GM19395 (cell line): ENCODE measurements around the gene RPLP2.
A peak's percentile ranks its signal among the peaks of the same experiment; 100 is the strongest.

Source experiments
- ATAC-seq: cut with Tn5 transposase; IDR thresholded peaks from one replicate; pipeline ENCODE4 v1.9.1; 2021; ENCODE audit warnings: mild to moderate bottlenecking, moderate library complexity; ENCODE audit not compliant: unreplicated experiment

Gene RPLP2

DNA sequence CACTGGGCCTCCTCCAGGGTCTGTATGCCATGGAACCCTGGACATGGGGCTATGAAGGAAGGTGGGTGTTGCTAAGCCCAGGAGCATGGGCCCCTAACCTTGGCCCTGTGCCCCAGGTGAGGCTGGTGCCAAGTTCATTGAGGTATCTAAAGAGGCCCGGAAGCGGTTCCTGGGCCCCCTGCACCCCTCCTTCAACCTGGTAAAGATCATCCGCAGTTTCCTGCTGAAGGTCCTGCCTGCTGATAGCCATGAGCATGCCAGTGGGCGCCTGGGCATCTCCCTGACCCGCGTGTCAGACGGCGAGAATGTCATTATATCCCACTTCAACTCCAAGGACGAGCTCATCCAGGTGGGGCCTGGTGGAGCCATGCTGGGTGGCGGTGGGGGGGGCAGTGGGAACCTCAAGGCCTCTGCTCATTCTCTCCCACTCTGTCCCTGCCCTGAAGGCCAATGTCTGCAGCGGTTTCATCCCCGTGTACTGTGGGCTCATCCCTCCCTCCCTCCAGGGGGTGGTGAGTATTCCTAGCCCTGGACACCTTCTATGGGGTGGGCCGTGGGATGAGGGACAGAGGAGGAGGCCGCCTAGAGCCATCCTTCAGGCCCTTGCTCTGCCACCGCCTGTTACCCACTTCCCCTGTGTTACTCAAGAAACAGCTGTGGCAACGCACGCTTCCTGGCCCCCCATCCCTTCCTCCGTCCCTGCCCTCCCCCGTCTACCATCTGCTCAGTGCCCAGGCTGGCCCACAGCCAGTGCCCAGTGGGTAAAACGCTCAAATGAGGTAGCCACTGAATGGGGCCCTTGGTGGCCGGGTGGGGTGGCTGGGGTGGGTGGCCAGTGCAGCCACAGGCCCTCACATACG is 12.0 kb downstream of the RPLP2 start:
- ATAC-seq: no peak

DNA sequence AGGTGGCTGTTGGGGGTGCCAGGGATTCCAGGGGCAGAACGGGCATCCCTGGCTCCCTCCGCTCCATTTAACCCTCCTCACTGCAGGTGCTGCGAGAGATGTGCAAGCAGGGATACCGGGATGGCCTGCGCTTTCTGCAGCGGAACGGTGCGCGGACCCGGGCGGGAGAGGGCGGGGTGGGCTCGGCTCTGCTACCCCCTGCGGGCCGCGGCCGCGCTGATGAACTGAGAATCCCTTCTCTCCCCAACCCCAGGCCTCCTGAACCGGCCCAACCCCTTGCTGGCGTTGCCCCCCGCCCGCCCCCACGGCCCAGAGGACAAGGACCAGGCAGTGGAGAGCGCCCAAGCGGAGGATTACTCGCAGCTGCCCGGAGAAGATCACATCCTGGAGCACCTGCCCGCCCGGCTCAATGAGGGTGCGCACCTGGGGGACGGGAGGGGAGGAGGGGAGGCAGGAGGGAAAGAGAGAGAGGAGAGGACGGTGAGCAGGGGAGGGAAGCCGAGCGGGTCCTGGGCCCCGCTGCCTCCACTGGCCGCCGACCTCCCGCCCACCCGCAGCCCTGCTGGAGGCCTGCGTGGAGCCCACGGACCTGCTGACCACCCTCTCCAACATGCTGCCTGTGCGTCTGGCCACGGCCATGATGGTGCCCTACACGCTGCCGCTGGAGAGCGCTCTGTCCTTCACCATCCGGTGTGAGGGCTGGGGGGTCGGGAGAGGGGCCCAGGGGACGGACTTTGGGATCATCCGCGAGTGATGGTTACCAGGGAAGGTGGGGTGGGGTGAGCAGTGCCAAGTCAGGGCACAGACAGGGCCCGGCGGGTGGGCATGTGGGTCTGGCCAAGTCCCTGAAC is 13.9 kb downstream of the RPLP2 start:
- ATAC-seq: no peak

DNA sequence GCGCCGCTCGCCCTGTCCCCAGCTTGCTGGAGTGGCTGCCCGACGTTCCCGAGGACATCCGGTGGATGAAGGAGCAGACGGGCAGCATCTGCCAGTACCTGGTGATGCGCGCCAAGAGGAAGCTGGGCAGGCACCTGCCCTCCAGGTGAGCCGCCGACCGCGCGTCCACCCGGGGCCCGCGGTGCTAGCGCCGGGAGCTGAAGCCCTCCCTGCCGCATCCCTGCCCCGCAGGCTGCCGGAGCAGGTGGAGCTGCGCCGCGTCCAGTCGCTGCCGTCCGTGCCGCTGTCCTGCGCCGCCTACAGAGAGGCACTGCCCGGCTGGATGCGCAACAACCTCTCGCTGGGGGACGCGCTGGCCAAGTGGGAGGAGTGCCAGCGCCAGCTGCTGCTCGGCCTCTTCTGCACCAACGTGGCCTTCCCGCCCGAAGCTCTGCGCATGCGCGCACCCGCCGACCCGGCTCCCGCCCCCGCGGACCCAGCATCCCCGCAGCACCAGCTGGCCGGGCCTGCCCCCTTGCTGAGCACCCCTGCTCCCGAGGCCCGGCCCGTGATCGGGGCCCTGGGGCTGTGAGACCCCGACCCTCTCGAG is 14.6 kb downstream of the RPLP2 start:
- no peak for ATAC-seq

DNA sequence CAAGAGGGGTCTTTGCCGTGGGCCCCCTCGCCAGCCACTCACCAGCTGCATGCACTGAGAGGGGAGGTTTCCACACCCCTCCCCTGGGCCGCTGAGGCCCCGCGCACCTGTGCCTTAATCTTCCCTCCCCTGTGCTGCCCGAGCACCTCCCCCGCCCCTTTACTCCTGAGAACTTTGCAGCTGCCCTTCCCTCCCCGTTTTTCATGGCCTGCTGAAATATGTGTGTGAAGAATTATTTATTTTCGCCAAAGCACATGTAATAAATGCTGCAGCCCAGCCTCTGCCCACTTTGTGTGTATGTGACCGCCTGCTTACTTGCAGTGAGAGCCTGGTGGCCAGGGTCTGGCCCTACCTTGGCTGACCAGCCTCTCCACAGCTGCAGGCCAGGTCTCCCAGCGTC is 15.2 kb downstream of the RPLP2 start:
- no peak for ATAC-seq

DNA sequence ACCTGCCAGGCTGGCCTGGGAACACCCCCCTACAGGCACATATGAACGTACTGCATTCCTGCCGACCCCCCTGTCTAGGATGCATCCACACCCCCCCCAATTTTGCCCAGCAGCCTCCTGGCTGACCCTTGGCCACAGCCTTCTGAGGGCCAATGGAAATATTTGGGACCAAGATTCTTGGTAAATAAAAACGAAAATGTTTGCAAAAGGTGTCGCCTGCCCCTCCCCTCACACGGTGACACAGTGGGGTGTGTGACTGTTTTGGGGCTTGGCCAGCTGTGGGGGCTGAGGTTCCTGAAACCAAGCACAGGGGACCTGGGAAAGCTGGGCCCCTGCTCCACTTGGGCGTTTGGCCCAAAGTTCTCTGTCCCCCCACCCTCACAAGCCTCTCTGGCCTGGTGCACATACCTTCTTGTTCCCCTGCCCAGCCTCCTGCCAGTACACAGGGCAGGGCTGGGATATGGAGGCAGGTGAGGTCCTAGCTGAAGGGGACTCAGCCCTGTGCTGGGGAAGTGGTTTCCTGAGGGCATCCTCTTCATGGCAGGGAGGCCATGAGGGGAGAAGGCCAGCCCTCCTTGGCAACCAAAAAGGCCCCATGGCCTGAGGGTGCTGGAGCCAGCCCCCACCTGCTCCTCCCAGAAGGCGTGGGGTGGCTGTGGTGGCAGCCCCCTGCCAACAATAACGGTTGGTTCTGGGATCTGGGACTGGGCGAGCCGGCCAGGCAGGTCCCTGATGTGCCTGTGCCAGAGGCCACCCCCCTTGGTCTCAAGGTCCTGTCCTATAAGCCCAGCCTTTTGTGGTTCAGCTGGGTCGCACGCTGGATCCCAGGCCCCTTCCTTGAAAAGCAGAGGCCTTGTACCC is 15.8 kb downstream of the RPLP2 start:
- ATAC-seq: no peak

DNA sequence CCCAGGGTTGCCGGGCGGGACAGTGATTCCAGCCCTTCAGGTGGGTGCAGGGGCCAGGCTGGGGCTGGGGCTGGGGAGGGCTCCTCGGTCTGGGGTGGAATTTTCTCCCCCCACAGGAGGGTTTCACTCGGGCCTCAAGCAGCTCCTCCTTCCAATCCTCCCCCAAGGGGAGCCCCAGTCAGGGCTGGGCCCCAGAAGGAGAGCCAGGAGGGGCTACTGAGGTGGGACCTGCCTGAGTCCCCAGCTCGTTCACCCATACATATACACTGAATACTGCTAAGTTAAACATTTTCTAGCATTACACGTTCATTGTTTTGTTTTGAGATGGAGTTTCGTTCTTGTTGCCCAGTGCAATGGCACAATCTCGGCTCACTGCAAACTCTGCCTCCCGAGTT is 16.5 kb downstream of the RPLP2 start:
- no peak for ATAC-seq

DNA sequence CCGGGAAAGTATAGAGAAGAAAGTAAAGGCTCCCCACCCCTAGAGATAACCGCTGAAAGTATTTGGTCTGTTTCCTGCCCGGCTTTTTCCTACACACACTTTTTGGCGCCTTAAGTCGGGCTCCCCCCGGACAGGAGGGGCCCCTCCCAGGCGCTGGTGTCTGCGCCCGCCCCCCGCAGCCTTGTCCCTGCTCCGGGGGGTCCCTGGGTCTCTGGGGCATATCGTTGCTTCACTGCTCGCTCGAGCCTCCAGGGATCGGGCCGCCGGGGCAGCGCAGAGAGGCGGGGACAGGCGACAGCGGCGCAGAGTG is 17.0 kb downstream of the RPLP2 start:
- ATAC-seq: peak; percentile 7

DNA sequence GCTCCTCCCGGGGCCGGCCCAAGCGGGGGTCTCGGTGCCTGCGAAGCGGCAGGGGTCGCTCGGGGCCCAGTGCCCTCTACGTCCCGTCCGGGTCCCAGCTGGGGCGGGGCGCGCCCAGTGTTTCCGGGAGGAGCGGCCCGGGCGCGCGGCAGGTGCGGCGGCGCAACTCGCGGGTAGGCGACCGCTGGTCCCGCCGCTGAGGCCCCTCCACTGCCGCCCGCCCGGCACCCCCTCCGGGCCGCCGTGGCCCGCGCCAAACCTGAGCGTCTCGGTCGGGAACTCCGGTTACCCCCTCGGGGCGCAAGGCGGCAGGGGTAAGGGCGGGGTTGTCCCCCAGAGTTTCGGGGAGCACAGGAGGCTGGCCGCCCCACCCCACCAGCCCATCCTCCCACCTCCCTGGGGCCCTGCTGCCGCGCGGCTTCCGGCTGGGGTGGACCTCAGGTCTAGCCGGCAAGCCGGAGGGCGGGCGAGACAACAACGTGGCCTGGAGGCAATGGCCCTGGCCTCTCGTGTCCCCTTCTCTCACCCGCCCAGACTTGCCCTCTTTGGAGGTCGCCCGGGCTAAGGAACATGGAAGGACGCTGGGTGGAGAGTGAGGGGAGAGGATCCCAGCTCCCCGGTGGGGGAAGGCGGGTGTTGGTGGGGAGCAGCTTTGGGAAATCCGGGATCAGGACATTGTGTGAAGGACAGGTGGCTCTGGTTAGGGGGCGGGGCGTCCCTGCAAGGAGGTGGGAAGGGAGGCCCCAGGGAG is 17.6 kb downstream of the RPLP2 start:
- peak; percentile 48 for ATAC-seq

DNA sequence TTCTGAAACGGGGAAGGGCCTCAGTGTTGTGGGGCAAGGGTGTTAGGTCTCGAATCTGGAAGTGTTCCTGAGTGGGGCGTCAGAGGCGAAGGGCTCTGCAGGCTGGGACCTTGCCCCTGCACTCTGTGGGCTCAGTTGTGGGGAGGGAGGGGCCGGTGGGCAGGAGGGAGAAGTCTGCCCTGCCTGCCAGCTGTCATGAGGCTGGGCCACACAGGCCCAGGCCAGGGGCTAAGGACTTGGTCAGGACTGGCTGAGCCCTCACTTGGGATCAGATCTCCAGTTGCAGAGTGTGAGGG is 18.1 kb downstream of the RPLP2 start, which contains the start of gene CRACR2B:
TSS of gene CRACR2B (plus strand) at position 23 of the 296 bp plus-strand sequence. CDS start 689 bp downstream, outside the sequence.
- peak; percentile 27 for ATAC-seq

DNA sequence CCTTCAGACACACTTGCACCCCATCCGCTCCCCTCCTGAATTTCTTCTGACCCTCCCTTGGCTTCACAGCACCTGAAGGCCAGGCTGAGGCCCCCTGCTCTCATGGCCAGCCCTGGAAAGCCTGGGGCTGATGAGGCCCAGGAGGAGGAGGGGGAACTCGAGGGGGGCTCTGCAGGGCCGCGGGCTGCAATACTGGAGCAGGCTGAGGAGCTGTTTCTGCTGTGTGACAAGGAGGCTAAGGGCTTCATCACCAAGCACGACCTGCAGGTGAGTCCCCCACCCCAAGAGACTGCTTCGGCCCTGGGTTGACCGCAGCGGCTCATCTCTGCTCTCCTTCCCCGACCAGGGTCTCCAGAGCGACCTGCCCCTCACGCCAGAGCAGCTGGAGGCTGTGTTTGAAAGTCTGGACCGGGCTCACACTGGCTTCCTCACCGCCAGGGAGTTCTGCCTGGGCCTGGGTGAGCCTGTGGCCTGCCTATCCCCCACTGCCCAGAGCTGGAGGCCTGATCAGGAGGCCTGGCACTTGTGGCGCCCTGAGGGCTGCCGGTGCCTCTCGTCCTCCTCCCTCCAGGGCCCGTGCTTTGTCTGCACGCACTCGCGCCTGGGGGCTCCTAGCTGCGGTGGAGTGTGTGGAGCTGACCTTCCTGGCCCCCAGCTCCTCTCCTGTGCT is 18.9 kb downstream of the RPLP2 start:
- no peak for ATAC-seq

DNA sequence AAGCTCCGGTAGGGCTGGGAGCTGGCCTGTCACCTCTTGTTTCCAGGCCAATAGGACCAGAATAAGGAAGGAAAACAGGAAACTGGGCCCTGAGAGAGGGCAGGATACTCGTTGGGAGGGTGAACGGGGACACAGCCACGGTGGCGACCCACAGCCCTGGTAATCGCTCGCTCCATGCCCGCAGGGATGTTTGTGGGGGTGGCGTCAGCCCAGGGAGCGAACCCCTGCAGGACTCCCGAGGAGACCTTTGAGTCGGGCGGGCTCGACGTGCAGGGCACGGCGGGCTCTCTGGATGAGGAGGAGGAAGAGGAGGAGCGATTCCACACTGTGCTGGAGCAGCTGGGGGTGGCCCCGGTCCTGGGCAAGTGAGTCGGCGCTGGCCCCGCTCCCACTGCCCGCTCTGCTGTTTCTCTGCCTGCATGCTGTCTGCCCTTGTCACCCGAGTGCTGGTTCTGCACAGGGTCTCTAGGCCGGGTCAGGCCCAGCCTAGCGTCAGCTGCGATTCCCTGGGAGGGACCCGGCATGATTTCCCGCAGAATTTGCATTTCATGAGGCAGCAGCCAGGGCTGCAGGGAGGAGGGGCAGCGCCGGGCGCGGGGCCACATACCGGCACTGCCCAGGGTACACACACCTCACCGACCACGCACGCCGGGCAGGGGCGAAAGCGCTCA is 19.5 kb downstream of the RPLP2 start:
- no peak for ATAC-seq

DNA sequence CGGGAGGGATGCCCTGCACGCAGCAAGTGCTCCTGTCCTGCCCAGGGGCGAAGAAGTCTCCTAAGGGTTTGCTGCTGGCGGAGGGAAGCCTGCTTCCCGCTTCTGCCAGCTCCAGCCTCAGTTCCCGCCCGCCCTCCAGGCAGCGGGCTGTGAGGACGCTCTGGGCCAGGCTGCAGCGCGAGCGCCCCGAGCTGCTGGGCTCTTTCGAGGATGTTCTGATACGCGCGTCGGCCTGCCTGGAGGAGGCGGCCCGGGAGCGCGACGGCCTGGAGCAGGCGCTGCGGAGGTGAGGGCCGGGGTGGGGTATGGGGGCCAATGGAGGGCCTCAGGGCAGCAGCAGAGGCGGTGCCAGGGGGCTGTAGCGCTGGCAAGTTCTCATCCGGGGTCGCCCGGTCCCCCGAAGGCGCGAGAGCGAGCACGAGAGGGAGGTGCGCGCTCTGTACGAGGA is 20.1 kb downstream of the RPLP2 start:
- ATAC-seq: no peak

DNA sequence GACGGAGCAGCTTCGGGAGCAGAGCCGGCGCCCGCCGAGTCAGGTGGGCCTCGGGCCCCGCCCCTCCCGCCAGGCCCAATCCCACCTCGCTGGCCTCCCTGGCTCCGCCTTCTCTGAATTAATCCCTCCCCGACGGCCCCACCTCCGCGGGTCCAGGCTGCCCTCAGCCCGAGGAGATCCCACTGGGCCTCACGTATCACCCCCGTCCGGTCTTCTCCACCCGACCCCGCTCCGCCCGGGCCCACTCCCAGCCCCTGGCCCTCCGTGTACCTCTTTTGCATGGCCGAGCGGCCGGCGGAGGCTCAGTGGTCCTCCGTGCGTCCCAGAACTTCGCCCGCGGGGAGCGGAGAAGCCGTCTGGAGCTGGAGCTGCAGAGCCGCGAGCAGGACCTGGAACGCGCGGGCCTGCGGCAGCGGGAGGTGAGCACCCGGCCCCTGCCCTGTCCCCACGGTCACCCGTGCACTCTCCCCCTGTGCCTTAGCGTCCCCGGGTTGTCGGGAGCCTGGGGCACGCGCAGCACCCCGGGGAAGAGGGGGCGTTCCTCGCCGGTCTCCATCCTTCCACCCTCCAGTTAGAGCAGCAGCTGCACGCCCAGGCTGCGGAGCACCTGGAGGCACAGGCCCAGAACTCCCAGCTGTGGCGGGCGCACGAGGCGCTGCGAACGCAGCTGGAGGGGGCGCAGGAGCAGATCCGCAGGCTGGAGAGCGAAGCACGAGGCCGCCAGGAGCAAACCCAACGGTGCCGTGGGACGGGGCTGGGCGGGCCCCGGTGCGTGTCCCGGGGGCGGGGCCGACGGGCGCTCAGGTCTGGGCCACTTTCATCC is 20.7 kb downstream of the RPLP2 start:
- ATAC-seq: no peak

DNA sequence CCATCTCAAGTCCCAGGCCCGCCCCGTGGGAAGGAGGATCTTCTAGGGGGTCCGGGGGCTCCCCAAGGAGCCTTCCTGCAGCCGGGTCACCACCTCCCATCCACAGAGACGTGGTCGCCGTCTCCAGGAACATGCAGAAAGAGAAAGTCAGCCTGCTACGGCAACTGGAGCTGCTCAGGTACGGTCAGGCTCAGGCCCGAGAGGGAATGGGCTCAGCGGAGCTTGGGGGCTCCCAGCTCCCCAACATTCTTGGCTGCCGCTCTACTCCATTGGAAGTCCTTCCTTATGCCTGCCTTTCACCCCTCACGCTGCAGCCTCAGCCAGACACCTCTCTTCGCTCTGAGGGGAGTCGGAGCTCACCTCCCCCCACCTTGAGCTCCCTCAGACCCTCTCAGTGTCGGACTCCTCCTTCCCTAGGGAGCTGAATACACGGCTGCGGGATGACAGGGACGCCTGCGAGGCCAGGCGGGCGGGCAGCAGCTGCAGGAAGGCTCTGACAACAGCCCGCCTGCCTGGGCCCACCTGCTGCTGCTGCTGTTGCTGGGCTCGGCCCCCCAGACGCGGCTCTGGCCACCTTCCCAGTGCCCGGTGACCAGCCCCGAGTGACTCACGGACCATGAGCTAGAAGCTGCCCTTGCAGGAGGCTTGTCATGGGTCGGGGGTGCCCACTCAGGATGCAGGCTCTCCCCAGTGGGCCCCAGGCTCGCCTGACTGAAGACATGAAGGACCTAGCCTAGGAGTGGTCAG is 21.5 kb downstream of the RPLP2 start:
- ATAC-seq: no peak

DNA sequence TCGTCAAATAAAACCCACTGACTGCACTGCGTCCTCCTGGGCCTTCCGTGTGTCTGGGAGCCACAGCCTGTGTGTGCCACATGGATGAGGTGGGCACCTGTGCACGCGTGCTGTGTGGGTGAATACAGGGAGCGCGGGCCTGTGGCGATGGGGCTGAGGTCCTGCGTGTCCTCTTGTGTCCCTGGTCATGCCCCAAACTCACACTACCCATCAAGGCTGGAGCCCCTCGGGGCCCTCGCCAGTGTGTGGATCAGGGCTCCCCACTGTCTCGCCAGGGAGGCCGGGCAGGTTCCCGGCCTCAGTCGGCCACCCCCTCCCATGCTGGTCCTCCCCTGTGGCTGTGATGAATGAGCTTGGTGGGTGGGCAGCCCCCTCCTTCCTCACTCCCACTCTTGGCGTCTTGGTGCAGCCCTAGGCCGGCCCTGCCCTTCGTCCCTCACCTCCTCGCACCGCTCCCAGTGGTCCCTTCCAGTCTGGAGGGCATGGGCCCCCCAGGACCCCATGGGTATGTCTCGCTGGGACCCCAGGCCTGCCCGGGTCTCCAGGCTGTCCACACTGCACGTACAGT is 22.3 kb downstream of the RPLP2 start:
- ATAC-seq: no peak

DNA sequence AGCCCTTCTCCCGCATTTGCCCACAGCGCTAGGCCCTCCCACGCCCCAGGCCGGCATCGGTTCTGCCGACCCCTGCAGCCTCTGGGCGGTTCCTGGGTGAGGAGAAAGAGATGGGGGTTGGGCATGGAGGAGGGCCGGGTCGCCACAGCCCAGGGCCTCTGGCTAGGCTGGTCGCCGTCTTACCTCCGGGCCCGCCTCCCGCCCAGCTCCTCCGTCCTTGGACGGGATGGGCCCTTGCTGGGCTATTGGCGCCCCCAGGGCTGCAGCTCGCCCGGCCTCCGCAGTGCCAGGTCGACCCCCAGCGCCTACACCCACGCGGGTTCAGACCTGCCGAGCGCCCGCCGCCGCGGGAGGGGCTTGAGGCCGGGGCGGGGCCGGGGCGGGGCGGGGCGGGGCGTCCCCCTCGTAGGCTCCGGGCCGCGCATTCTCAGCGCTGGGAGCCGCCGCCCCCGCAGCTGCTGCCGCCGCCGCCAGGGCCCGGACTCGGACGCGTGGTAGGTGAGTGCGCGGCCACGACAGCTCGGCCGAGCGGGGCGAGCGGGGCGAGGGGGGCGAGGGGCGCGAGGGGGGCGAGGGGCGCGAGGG is 22.9 kb downstream of the RPLP2 start, which contains the start of gene CD151:
TSS of gene CD151 (plus strand) at position 424 of the 585 bp plus-strand sequence. CDS start 3,118 bp downstream, outside the sequence.
- peak; percentile 36 for ATAC-seq
